ENCODE data around the gene VILL.
A peak's percentile ranks its signal among the peaks of the same experiment; 100 is the strongest.
"Not testable (repeated sequence)": the region's sequence is repeated elsewhere in the genome, so short reads cannot be mapped to it uniquely, and the experiment has no call there.

VILL gene

DNA sequence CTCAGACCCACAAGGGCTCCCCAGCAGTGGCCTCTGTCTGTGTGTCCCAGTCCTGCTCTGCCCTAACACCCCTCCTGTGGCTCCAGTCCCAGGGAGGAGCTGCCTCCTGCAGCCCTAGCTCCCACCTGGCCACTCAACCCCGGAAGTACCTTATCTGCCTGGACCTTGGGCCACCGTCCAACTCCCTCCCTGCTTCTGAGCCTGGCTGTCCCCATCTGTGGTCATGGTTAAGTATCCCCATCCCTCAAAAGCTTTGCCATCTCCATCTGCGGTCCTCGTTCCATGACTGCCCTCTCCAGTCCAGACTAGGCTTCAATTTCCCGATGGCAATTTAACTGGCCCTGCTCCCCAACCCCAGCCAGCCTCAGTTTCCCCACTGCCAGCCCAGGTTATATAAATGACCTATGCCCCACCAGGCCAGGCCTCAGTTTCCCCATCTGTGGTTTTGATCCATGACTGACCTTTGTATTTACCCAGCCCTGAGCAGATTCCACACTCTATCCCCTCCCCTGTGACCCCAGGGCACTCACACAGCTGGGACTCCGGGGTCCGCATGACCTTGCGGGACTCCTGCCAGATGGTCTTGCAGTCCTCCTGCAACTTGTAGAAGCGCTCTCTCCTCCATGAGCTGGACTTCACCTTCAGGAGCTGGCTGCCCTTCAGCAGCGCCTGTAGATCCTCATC is 29.2 kb downstream of the VILL start:
- no peak for DNase-seq

DNA sequence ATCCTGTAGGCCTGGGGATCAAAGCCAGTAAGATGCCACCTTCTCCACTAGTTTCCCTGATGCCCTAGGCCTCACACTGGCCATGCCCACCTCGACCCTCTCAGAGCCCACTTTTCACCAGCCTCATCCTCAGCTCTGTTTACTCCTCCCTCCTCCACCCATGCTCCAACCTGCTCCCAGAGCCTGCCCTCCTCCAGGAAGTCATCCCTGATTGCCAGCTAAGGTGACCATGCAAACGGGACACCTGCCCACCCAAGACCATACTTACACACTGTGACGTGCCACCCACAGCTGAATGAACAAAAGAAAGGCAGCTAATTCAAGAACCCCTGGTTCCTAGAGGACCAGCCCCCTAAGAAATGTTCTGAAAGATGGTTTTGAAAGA is 29.7 kb downstream of the VILL start:
- no peak for DNase-seq

DNA sequence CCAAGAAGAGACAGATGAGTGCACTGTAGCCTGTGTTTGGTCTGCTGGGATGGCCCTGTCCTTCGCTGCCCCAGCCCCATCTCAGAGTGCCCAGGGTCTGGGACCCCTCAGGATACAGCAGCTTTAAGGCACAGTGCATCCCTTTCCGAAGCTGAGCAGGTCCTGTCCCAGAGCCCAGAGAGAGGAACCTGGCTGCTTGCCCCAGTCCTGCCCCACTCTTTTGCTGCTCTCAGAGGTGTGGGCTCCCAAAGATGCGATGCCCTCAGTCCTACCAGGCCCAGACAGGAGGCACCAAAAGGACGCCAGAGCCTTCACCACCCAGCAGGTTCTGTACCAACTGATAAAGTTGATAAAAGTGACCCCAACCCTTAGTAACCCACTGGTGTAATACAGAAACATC is 30.6 kb downstream of the VILL start:
- no peak for DNase-seq

DNA sequence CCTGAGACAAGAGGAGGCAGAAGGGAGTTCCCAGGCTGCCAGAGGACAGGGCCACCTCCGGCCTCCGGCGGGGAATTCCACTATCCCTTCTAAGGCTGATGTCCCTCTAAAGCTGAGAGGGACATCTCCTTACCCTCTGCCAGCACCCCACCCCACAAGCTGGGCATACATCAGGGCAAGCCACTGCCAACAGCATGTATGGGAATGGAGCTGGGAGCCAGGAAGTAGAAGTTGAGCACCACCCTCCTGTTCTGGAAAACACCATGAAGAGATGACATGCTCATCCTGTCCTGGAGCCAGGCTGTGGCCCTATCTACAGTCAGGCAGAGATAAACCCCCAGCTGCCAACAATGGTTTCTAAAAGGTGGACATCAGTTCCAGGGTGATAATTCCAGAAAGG is 31.7 kb downstream of the VILL start:
- no peak for DNase-seq

DNA sequence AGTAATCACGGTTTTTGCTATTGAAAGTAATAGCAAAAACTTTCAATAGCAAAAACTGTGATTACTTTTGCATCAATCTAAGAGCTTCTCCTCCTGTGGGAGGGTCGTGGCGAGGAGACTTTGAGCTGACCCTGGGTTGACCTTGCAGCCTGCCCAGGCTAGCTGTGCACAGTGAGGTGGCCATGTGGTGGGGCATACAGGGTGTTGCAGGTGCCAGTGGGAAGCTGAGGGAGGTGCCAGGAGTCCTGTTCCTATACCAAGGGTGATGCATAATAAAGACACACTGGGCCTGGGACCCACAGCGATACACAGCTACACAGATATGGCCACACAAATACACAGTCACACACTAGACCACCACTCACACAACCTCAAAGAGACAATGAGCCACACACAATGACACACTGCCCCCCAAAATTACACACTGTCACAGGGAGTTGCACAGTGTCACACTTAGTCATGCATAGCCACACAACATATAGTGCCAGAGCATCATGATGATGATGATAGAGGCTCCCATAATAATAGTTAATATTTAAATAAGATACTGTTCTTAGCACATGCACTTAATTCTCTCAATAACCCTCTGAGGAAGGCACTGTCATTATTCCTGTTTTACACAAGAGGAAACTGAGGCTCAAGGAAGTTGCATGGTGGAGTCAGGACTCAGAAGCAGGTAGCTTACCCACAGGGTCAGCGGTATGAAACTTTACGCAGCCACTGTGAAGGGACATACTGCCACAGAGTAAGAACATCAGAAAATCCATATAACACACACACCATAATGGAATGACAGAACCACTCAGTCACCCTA is 32.5 kb downstream of the VILL start:
- DNase-seq = no peak

DNA sequence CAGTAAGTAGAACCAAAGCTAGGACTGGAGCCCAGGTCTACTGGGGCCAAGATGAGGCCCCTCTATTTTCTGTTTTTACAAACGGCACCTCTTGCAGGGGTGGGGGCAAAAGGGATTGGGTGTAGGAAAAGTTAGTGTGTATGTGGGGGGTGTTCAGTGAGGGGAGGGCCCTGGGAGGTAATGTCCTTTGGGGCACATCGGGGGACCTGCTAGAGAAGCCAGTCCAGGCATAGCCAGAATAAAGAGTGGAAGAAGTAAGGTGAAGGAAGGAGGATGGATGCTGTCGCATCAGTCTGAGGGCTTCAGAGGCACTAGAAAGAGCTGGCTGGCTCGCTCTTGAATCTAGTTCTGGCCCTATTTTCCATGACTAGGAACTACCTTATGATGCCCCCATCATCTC is 36.3 kb downstream of the VILL start:
- no peak for DNase-seq

DNA sequence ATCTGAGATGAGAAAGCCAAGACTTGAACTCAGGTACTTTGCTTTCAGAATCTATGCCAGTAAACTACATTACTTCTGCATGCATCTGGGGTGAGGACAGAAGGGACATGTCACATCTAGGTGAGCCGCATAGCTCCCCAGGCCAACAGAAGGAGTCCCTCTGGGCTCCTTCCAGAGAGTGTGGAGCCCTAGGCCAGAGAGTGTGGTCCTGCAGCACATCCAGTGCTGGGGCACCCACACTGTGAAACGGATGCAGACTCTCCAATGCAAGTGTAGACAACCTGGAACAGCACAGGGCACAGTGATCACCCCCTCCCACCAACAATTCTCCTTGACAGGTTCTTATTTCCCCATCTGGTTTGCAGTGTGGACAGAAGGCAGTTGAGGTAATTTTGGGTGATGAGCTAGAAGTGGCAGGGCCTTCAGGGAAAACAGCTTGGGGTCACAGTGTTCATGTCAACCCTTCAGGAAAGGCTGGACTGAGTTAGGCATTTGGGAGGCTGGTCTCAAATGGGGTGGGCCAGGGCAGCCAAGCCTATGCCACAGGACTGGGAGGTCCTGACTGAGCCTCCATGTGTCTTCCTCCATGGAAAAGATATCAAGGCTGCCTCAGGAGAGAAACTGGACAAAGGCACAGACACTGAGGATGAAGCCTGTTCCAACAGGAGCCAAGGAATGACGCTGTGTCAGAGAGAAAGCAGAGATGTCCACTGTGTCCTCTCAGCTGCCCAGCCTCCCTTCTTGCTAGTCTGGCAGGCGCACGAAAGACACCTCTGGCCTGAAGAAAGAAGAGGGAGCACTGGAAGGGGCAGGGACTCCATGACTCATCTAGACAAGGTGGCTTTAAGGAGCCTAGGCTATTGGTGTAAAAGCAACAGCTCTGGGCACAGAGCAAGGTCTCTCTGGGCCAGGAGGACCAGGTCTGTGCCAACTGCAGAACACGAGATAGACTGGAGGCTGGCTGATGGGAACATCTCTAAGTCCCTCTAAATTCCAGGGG is 37.2 kb downstream of the VILL start:
- no peak for DNase-seq

DNA sequence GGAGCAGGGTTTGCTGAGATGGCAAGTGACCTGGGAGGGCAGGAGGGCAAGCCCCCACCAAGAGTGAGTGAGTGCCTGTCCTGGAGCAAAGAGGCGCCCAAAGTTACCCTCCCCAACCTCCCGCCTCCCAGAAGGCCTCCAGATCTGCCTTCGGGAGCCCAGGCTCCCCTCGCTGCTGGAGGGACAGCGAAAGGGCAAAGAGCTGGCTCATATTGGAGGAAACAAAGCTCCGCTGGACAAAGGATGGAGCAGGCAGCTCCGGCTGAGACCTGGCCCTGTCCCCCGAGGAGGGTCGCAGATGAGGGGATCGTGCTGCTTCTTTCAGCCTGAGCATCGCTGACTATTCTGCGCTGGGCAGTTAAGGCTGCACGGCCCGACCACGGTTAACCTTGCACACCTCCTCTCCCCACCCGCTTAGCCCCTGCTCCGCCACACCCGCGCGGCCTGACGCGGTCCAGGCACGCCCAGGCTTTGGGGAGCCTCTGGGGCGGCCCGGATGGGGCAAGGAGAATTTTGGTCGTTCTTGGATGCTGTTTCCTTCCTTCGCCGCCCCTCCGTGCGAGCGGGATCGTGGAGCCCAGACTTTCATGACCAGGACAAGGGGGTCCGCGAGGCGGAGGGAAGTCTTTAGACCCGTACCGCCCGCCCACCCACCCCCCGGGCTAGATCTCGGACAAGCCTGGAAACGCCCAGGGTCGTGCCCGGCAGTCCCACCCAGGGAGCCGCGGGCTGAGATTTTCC is 38.2 kb downstream of the VILL start:
- DNase-seq = no peak

DNA sequence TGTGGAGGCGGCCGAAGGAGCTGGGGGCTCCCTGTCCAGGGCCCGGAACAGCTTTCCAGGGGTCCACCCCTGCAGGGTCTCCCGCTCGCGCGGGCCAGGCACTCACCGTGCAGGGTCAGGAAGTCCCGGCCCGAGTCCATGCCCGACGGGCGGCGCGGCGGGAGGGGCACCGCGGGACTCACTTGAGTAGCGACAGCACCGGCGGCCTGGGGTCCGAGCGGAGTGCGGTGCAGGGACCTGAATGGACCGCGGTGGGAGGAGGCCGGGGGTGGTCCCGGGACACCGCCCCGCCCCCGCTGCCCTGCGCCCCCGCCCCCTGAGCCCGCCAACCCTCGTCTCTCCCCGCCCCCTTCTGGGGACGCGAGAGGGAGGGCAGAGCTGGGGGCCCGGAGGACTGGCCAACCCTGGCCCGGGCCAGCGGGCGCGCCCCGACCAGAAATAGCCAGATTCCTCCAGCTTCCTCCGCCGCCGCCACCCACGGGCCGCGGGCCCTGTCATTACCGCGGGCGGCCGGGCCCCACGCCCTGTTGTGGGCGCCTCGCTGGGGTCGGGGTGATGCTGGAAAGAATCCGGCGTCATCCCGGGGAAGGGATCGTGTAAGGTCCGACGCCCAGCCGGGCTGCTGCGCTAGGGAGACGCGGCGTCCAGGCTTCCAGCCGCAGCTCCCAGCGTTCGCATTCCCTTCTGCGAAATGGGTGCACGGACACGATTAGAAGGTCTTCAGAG is 39.0 kb downstream of the VILL start, which contains the start of gene PLCD1:
PLCD1 (minus strand) TSS at position 243 of the 726 bp plus-strand sequence; CDS start at position 140, 103 bp downstream.
- no peak for DNase-seq

DNA sequence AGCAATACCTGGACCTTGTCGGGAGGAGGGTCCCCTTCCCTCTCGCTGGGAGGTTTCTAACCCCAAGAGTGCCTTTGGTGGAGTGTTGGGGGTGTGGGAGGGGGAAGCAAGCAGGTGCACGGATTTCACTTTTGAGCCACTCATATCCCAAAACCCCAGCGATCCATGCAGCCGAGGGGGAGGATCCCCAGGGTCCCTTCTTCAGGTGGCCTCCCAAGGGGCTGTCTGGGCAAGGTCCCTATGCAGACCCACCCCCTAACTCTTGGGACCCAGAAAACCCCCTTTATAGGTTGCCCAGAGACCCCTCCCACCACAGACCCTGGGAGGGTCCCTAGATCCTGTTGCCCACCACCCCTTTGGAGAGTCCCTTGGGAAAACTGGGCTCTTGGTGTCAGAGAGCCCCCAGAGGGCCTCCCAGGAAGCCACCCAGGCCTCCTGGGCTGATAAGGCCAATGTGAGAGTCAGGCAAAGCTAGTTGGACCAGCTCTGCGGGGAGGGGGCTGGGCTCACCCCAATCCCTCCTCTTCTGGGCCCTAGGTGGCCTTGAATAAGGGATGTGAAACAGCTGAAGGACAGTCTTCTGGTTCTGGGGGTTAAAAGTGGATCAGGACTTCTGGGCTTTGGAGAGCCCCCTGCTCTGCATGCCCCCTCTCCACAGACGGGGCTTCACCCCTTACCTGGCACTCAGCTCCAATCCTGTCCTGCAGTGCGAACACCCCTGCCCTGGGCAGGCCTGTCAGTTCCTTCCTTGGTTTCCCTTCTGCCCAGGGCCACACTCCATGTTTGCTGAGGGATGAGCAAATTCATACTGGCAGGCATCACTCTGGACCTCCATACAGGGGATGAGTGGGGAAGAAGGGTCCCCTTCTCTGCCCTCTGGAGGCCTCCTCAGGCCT is 39.8 kb downstream of the VILL start:
- DNase-seq = no peak

DNA sequence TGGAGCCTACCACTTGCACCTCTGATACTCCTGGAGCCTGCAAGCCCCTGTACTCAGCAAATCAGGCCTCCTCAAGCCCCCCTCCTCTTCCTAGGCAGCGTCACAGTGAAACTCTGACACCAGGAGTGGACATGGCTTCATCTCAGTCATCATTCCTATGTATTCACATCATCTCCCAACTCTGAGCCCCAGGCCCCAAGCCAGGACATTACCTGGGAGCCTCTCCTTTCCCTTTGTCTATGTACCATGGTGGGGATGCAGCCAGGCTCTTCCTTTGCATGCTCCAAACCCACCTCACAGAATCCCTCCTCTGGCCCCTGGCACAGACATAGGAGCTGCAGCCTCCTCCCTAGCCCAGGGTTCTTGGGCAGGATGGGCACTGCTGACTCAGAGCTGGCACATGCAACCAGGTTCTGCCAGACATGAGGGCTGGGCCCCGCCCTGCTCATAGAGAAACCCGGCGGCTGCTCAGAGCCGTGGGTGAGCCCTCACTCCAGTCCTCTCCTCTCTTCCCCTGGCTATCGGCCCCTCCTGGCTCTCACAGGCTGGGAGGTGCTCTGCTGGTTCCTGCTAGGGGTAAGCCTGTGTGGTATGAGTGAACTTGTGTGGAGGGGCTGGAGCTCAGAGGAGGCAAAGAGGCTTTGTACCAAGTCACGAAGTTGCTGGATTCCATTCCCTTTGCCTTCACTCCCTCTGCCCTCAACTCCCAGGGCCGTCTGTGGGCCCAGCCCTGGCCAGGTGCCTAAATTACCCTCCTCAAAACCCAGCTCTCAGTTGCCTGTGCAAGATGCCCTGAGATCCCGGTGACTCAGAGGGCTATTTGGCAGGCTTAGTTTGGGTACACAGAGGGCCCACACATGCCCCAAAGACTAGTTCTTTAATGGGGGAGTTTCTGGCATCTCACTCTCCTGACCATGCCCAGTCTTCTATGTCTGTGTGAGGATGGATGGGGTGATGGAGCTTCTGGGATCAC is 40.7 kb downstream of the VILL start:
- no peak for DNase-seq

DNA sequence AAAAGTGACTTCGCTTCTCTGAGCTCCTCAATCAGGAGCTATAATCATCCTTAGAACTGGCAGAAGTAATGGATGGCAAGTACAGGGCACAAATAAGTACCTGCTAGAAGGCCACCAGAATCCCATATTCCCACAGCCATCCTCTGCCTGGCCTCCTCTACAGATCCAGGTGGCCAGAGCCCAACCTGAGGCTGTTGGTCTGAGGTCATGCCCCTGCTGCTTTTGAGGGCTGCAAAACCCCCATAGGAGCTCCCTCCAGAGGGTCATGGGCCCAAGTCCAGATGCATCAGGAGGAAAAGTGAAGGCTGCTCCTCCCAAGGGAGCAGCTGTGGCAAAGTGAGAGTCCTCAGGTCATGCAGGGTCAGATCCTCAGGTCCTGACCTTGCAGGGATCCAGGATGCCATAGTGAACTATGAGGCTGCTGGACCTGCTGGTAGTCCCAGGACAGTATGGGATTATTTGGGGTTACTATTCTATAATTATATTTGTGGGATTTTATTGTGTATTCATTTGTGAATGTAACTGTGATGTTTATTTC is 41.8 kb downstream of the VILL start:
- no peak for DNase-seq

DNA sequence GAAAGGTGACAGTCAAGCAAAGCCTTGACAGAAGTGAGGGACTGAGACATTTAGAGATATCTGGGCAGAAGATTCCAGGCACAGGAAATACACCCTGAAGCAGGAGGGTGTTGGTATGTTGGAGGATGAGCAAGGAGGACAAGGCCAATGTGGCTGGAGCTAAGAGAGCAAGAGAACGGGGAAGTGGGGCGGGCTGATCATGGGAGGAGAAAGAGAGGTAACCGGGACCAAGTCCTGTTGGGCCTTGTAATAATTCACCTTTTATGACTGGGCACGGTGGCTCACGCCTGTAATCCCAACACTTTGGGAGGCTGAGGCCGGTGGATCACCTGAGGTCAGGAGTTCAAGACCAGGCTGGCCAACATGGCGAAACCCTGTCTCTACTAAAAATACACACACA is 43.0 kb downstream of the VILL start:
- not testable (repeated sequence) for DNase-seq

DNA sequence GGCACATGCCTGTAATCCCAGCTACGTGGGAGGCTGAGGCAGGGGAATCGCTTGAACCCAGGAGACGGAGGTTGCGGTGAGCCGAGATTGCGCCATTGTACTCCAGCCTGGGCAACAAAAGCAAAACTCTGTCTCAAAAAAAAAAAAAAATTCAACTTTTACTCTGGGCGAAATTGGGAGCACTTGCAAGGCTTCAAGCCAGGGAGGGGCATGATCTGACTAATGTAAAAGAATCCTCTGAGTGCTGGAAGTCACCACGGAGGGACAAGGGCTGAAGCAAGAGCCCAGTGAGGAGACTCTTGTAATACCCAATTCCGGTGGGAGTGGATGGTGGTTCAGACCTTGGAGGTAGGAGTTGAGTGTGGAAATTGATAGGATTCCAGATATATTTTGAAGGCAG is 43.7 kb downstream of the VILL start:
- not testable (repeated sequence) for DNase-seq

DNA sequence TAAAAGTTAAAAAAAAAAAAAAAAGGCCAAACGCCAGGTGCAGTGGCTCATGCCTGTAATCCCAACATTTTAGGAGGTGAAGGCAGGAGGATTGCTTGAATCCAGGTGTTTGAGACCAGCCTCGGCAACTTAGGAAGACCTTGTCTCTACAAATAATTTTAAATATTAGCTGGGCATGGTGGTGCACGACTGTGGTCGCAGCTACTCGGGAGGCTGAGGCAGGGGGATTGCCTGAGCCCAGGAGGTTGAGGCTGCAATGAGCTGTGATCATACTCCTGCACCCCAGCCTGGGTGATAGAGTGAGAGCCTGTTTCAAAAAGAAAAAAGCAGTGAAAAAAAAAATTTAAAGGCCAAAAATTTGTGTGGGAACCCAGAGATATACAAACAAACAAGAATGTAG is 45.7 kb downstream of the VILL start:
- DNase-seq = no peak

DNA sequence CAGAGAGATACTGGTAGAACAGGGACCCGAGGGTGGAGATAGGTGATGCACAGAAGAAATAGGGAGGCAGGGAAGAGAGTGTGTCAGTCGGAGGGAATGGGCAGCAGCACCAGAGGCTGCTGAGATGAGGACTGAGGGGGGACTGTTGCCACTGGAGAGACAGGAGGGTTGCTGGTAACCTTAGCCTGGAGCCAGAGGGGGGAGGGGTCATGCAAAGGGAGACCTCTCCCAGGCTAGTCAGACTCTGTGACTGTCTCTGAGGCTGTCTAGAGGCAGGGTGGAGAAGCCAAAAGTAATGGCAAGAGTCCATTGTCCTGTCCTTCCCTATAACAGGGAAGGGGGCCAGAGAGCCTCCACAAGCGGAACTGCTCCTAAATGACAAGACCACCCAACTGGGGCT is 46.3 kb downstream of the VILL start:
- no peak for DNase-seq

DNA sequence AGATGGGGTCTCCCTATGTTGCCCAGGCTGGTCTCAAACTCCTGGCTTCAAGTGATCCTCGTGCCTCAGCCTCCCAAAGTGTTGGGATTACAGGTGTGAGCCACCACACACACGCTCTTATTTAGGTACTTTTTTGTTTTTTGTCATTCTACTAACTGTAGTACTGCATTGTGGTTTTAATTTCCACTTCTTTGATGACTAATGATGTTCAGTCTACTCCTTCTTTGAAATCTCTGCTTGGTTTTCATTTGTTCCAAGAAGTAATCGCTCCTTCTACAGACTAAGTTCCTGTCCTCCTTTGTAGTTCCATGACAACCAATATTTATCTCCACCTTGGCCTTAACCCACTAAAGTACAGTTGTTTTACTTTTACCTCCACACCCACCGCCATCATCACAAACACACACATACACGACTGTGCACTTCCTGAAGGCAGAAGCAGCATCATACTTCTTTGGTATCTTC is 47.9 kb downstream of the VILL start:
- DNase-seq = no peak

DNA sequence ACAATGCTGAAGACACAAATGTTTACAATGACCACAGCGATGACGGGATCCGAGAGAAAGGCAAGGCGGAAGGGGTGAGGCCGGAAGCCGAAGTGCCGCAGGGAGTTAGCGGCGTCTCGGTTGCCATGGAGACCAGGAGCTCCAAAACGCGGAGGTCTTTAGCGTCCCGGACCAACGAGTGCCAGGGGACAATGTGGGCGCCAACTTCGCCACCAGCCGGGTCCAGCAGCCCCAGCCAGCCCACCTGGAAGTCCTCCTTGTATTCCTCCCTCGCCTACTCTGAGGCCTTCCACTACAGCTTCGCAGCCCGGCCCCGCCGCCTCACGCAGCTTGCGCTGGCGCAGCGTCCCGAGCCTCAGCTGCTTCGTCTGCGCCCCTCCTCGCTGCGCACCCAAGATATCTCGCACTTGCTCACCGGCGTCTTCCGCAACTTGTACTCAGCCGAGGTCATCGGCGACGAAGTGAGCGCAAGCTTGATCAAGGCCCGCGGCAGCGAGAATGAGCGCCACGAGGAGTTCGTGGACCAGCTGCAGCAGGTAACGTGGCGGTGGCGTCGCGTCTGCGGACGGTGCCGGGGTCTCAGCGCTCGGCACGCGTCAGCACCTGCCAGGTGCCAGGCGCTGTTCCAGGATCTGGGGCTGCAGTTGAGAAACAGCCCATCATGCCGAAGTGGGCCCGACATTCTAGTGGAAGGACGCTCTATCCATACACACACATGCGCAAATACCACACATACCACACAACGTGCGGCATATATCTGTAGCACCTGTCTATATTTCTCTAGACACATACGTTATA is 48.7 kb downstream of the VILL start, which contains the start of gene DLEC1:
DLEC1 (plus strand) TSS at position 108 of the 798 bp plus-strand sequence; CDS start at position 126, 18 bp downstream.
- DNase-seq = peak; percentile 10
